Neural progenitor cell (in vitro differentiated cells): ENCODE data around the gene ZNF519. TPM values are rescaled to one million over a fixed set of nuclear protein-coding genes. Genes with fewer than 3 reads are reported as not detected.

ENCODE experiments used
- DNase-seq: peaks from one replicate; pipeline ENCODE4 v3.0.0-alpha.2; 2016; ENCODE audit warnings: low spot score
- H2AFZ ChIP-seq: fragments of 200-600 bp; sonication (generic); replicated peaks from 2 replicates; pipeline ENCODE4 v1.6.1; 2016; ENCODE audit warnings: antibody characterized with exemption
- H3F3A ChIP-seq: fragments of 200-600 bp; sonication (generic); 2 replicates; pipeline ENCODE4 v1.6.1; 2016; ENCODE audit warnings: antibody characterized with exemption, low read depth
- H3K27ac ChIP-seq: fragments of 200-600 bp; sonication (generic); 2 replicates; pipeline ENCODE4 v1.5.1; 2016; ENCODE audit warnings: mild to moderate bottlenecking
- H3K27me3 ChIP-seq: fragments of 200-600 bp; sonication (generic); 2 replicates; pipeline ENCODE4 v1.6.1; 2016; ENCODE audit warnings: mild to moderate bottlenecking, moderate library complexity
- H3K36me3 ChIP-seq: fragments of 200-600 bp; sonication (generic); 2 replicates; pipeline ENCODE4 v1.5.1; 2016
- H3K4me1 ChIP-seq: fragments of 200-600 bp; sonication (generic); 2 replicates; pipeline ENCODE4 v1.6.1; 2016; ENCODE audit warnings: mixed run types
- H3K4me2 ChIP-seq: fragments of 200-600 bp; sonication (generic); 2 replicates; pipeline ENCODE4 v1.6.1; 2016
- H3K4me3 ChIP-seq: fragments of 200-600 bp; sonication (generic); 2 replicates; pipeline ENCODE4 v1.5.1; 2016
- H3K79me2 ChIP-seq: fragments of 200-600 bp; sonication (generic); 2 replicates; pipeline ENCODE4 v1.6.1; 2016; ENCODE audit warnings: low read depth
- H3K9ac ChIP-seq: fragments of 200-600 bp; sonication (generic); 2 replicates; pipeline ENCODE4 v1.6.1; 2016
- H3K9me3 ChIP-seq: fragments of 200-600 bp; sonication (generic); 2 replicates; pipeline ENCODE4 v1.5.1; 2016; ENCODE audit warnings: low read depth
- H4K20me1 ChIP-seq: fragments of 200-600 bp; sonication (generic); 2 replicates; pipeline ENCODE4 v1.6.1; 2016; ENCODE audit warnings: low read depth
- H3K27ac Mint-ChIP-seq: 3 replicates; pipeline ENCODE4 v1.8.0; 2021; ENCODE audit warnings: mixed read lengths
- H3K27me3 Mint-ChIP-seq: 2 replicates; pipeline ENCODE4 v1.8.0; 2022; ENCODE audit warnings: low read depth, mild to moderate bottlenecking, inconsistent platforms, moderate library complexity, mixed read lengths; ENCODE audit not compliant: insufficient read depth
- H3K36me3 Mint-ChIP-seq: 3 replicates; pipeline ENCODE4 v1.8.0; 2021; ENCODE audit warnings: mixed read lengths
- H3K4me1 Mint-ChIP-seq: 3 replicates; pipeline ENCODE4 v1.8.0; 2021; ENCODE audit warnings: mixed read lengths
- H3K4me3 Mint-ChIP-seq: 3 replicates; pipeline ENCODE4 v1.8.0; 2021; ENCODE audit warnings: mild to moderate bottlenecking, moderate library complexity, mixed read lengths
- H3K9me3 Mint-ChIP-seq: 3 replicates; pipeline ENCODE4 v1.8.0; 2020; ENCODE audit warnings: mixed read lengths
- EZH2 ChIP-seq: fragments of 200-600 bp; sonication (generic); IDR thresholded peaks from 2 replicates; pipeline ENCODE4 v1.6.1; 2017; ENCODE audit warnings: antibody characterized with exemption, mild to moderate bottlenecking, moderate library complexity
- EZH2phosphoT487 ChIP-seq: fragments of 200-600 bp; sonication (generic); IDR thresholded peaks from 2 replicates; pipeline ENCODE4 v1.6.1; 2017; ENCODE audit warnings: antibody characterized with exemption
- total RNA-seq: library from RNA; depleted of rRNA; stranded (reverse); fragments of >200 nt; gene quantifications from 2 replicates; pipeline ENCODE4 v1.2.3, GENCODE V29; 2015; ENCODE audit warnings: low replicate concordance
- TF ChIP-seq, protein P1 (sequence below): fragments of 200-600 bp; sonication (generic); IDR thresholded peaks from 2 replicates; pipeline ENCODE4 v1.5.1; 2017; ENCODE audit warnings: antibody characterized with exemption, mild to moderate bottlenecking

The ZNF519 gene
- total RNA-seq, 1 donor from 2014 or later, result 64.6 TPM

DNA sequence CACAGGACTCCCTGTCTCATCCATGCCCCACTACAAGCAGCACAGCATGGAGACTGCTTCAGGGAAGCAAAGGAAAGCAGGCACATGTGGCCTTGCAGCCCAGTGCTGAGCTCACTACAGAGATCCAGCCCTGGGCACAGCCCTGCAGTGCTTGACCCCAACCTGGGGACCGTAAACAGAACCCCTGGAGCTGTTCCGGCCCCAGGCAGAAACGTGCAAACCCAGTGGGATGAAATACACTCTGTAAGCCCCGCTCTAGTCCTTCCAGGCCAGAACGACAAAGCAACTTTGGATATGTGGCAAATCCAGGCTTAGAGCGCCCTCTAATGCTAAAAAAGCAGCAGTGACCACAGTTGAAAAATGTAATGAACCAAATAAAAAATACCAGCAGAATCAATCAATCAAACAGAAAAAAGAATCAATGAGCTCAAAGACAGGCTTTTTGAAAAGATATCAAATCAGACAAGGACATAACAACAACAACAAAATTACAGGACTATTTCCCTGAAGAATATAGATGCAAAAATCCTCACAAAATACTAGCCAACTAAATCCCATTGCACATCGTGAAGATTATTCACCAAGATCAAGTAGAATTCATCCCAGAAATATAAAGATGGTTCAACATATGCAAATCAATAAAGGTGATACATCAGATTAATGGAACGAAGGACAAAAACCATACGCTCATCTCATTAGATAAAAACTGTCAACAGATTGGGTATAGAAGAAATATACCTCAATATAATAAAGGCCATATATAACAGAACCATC, 45.6 kb downstream of the ZNF519 start:
- H3K27ac Mint-ChIP-seq, result no peak overlapping the region
- peaks cover 3% of the 10 kb centered on the region for H3K4me1 Mint-ChIP-seq
- no peak overlapping the region for H3K27ac ChIP-seq
- no peaks in the 10 kb centered on the region for H3K27me3 Mint-ChIP-seq
- no peaks in the 10 kb centered on the region for H3K36me3 ChIP-seq
- H3K4me3 Mint-ChIP-seq, result no peak overlapping the region
- no peak overlapping the region for H3K9ac ChIP-seq
- H3K4me2 ChIP-seq, result no peak overlapping the region
- H3K9me3 Mint-ChIP-seq, result no peaks in the 10 kb centered on the region
- H3K36me3 Mint-ChIP-seq, result no peaks in the 10 kb centered on the region
- no peaks in the 10 kb centered on the region for H3K27me3 ChIP-seq
- no peak overlapping the region for H2AFZ ChIP-seq
- H4K20me1 ChIP-seq, result no peaks in the 10 kb centered on the region
- no peaks in the 10 kb centered on the region for H3K9me3 ChIP-seq
- TF ChIP-seq EZH2, result no peak
- TF ChIP-seq, protein P1, sequence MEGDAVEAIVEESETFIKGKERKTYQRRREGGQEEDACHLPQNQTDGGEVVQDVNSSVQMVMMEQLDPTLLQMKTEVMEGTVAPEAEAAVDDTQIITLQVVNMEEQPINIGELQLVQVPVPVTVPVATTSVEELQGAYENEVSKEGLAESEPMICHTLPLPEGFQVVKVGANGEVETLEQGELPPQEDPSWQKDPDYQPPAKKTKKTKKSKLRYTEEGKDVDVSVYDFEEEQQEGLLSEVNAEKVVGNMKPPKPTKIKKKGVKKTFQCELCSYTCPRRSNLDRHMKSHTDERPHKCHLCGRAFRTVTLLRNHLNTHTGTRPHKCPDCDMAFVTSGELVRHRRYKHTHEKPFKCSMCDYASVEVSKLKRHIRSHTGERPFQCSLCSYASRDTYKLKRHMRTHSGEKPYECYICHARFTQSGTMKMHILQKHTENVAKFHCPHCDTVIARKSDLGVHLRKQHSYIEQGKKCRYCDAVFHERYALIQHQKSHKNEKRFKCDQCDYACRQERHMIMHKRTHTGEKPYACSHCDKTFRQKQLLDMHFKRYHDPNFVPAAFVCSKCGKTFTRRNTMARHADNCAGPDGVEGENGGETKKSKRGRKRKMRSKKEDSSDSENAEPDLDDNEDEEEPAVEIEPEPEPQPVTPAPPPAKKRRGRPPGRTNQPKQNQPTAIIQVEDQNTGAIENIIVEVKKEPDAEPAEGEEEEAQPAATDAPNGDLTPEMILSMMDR, result peak; percentile 87
- DNase-seq, result peak; percentile 81
- no peak overlapping the region for H3K4me3 ChIP-seq
- no peaks in the 10 kb centered on the region for H3K4me1 ChIP-seq
- H3F3A ChIP-seq, result no peaks in the 10 kb centered on the region
- H3K79me2 ChIP-seq, result no peaks in the 10 kb centered on the region

DNA sequence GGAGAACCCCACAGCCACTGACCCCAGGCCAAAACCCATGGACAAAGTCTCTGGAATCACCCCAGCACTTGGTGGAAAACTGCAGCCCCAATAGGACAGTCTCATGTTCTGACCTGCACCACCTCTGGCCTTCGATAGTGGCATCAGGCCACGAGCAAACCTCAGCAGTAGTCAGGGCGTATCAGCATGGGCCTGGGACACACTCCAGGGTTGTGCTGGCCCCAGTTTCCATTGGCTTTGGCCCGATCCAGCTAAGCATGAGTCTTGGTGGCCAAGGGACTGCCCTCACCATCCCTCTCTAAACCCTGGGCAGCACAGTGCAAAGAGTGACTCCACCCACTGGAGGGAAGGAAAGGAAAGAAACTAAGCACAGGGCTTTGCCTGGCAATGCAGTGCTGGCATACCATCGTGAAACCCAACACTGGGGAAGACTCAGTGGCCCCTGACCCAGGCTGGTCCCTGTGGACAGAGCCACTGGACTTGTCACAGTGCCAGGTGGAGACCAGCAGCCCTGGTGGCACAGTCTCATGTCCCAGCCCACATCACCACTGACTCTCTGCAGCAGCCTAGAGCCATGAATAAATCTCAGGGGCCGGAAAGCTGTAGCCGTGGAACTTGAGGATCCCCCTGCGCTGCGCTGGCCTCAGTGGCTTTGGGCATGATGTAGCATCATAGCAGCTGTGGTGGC, 46.3 kb downstream of the ZNF519 start:
- H3K4me2 ChIP-seq, result no peak overlapping the region
- no peak for DNase-seq

DNA sequence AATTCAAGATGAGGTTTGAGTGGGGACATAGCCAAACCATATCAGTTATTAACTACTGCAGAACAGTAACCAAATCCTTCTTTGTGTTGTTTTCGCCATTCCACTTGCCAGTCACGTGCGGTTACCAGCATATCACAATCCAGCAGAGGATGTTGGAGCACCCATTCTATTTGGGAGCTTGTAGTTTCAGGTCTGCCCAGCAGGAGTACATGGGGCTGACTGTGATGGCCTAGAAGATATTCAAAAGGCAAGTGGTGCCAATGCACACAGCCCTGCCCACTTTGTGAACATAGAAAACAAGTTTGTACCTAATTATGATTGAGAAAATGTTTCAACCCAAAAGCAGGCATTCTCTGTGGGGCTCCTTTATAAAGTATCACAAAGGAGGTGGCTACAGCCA, 57.0 kb downstream of the ZNF519 start:
- Mint-ChIP-seq H3K9me3 (peaks cover 3% of the 10 kb centered on the region), H3K36me3 (peaks cover 12% of the 10 kb centered on the region), H3K4me3 (no peak overlapping the region), H3K27me3 (no peaks in the 10 kb centered on the region), H3K4me1 (no peaks in the 10 kb centered on the region), H3K27ac (no peak overlapping the region)
- no peaks in the 10 kb centered on the region for H3K27me3 ChIP-seq
- no peaks in the 10 kb centered on the region for H3F3A ChIP-seq
- DNase-seq, result no peak
- H3K4me1 ChIP-seq, result no peaks in the 10 kb centered on the region
- H2AFZ ChIP-seq, result no peak overlapping the region
- H3K4me3 ChIP-seq, result no peak overlapping the region
- H4K20me1 ChIP-seq, result no peaks in the 10 kb centered on the region
- H3K27ac ChIP-seq, result no peak overlapping the region
- no peaks in the 10 kb centered on the region for H3K9me3 ChIP-seq
- H3K36me3 ChIP-seq, result no peaks in the 10 kb centered on the region
- H3K4me2 ChIP-seq, result no peak overlapping the region
- no peaks in the 10 kb centered on the region for H3K79me2 ChIP-seq
- TF ChIP-seq, protein P1, result peak; percentile 6
- TF ChIP-seq EZH2phosphoT487 (no peak), EZH2 (no peak)
- H3K9ac ChIP-seq, result no peak overlapping the region

More for the DNA sequence above, 46.3 kb downstream of the ZNF519 start:
- Mint-ChIP-seq H3K4me3 (no peak overlapping the region), H3K27ac (no peak overlapping the region), H3K36me3 (peaks cover 1% of the 10 kb centered on the region), H3K9me3 (no peaks in the 10 kb centered on the region), H3K27me3 (no peaks in the 10 kb centered on the region), H3K4me1 (peaks cover 3% of the 10 kb centered on the region)
- H3K27me3 ChIP-seq, result no peaks in the 10 kb centered on the region
- no peaks in the 10 kb centered on the region for H4K20me1 ChIP-seq
- no peak overlapping the region for H2AFZ ChIP-seq
- H3K9ac ChIP-seq, result no peak overlapping the region
- TF ChIP-seq, protein P1, result no peak
- TF ChIP-seq EZH2phosphoT487 (no peak), EZH2 (no peak)
- no peaks in the 10 kb centered on the region for H3K79me2 ChIP-seq
- H3K4me3 ChIP-seq, result no peak overlapping the region
- H3K36me3 ChIP-seq, result no peaks in the 10 kb centered on the region
- no peak overlapping the region for H3K27ac ChIP-seq
- H3F3A ChIP-seq, result no peaks in the 10 kb centered on the region
- H3K9me3 ChIP-seq, result no peaks in the 10 kb centered on the region
- H3K4me1 ChIP-seq, result no peaks in the 10 kb centered on the region
